ENCODE measurements around the gene SPATA21. TPM values are rescaled to one million over a fixed set of nuclear protein-coding genes. Genes with fewer than 3 reads are reported as not detected.

Gene SPATA21
- total and polyA plus RNA-seq, 2 experiments from 2014 or later, result 2.6 TPM; not detected in 1

- Histone ChIP-seq H3K27me3 (ENCODE audit: insufficient read depth) (no peaks in the 10 kb centered on the region), H3K4me3 (no peak overlapping the region), H3K79me2 (replicated peaks; ENCODE audit: insufficient read depth) (no peaks in the 10 kb centered on the region), H3K27ac (ENCODE audit: low read depth) (no peak overlapping the region), H2AFZ (no peak overlapping the region), H3K4me1 (ENCODE audit: insufficient read depth) (no peaks in the 10 kb centered on the region), H3K4me2 (no peak overlapping the region), H3K9me2 (ENCODE audit: insufficient read depth) (no peaks in the 10 kb centered on the region), H4K20me1 (replicated peaks; ENCODE audit: insufficient read depth) (0 out of 2 replicates have a peak, but pooled peaks cover 4% of the 10 kb centered on the region), H3F3A (replicated peaks; ENCODE audit: low read depth) (no peaks in the 10 kb centered on the region), H3K36me3 (ENCODE audit: insufficient read depth) (peaks cover 13% of the 10 kb centered on the region; the same call in 1 of the 2 replicates)
- no peak for DNase-seq (ENCODE audit: low spot score)
- ATAC-seq, result no peak
- peaks cover 62% of the 10 kb centered on the region for H3K36me3 Mint-ChIP-seq (ENCODE audit: low read depth)
- no peaks in the 10 kb centered on the region for H3K9me3 Mint-ChIP-seq
- no peak overlapping the region for H3K27ac Mint-ChIP-seq
- H3K4me1 Mint-ChIP-seq, result no peaks in the 10 kb centered on the region
- no peaks in the 10 kb centered on the region for H3K27me3 Mint-ChIP-seq (ENCODE audit: insufficient read depth, low read depth, poor library complexity)
- H3K4me3 Mint-ChIP-seq, result no peak overlapping the region
- no peak for TF ChIP-seq ETS1 (IDR thresholded peaks at IDR 0.05)
- TF ChIP-seq STAT1 (IDR thresholded peaks at IDR 0.05; ENCODE audit: unreplicated experiment), result no peak
- TF ChIP-seq POLR2AphosphoS5 (IDR thresholded peaks at IDR 0.05; ENCODE audit: low read depth), result no peak
- no peak for TF ChIP-seq EZH2phosphoT487 (IDR thresholded peaks at IDR 0.05; ENCODE audit: unreplicated experiment)
- TF ChIP-seq ZNF114 (CRISPR knock-in tag; IDR thresholded peaks at IDR 0.05), result no peak
- TF ChIP-seq NANOG (IDR thresholded peaks at IDR 0.05; ENCODE audit: borderline replicate concordance), result no peak
- no peak for TF ChIP-seq ZNF331 (CRISPR knock-in tag; IDR thresholded peaks at IDR 0.05; ENCODE audit: low read depth)
Measured at GRCh38 chr1:16451841-16452528, 14.8 kb upstream of the SPATA21 start.

GRCh38 chr1:16450863-16451481 lies 13.7 kb upstream of the SPATA21 start:
- Histone ChIP-seq H3K79me2 (replicated peaks; ENCODE audit: insufficient read depth) (no peaks in the 10 kb centered on the region), H3K4me2 (no peak overlapping the region), H3K9me2 (ENCODE audit: insufficient read depth) (no peaks in the 10 kb centered on the region), H3K4me1 (ENCODE audit: insufficient read depth) (no peaks in the 10 kb centered on the region), H3K36me3 (ENCODE audit: insufficient read depth) (peaks cover 8% of the 10 kb centered on the region; the same call in 1 of the 2 replicates), H4K20me1 (replicated peaks; ENCODE audit: insufficient read depth) (peaks cover 7% of the 10 kb centered on the region; the same call in 1 of the 2 replicates), H3K4me3 (no peak overlapping the region), H2AFZ (no peak overlapping the region), H3K27ac (ENCODE audit: low read depth) (no peak overlapping the region), H3K27me3 (ENCODE audit: insufficient read depth) (no peaks in the 10 kb centered on the region), H3F3A (replicated peaks; ENCODE audit: low read depth) (no peaks in the 10 kb centered on the region)
- H3K4me1 Mint-ChIP-seq, result no peaks in the 10 kb centered on the region
- no peak for TF ChIP-seq ZNF462 (CRISPR knock-in tag; IDR thresholded peaks at IDR 0.05)
- no peak for TF ChIP-seq EZH2phosphoT487 (IDR thresholded peaks at IDR 0.05; ENCODE audit: unreplicated experiment)
- TF ChIP-seq ZNF114 (CRISPR knock-in tag; IDR thresholded peaks at IDR 0.05), result no peak
- TF ChIP-seq NANOG (IDR thresholded peaks at IDR 0.05; ENCODE audit: borderline replicate concordance), result no peak
- TF ChIP-seq CREB1 (CRISPR knock-in tag; IDR thresholded peaks at IDR 0.05; ENCODE audit: low read depth), result no peak
- TF ChIP-seq JUNB (IDR thresholded peaks at IDR 0.05; ENCODE audit: unreplicated experiment), result no peak
- H3K4me3 Mint-ChIP-seq, result no peak overlapping the region
- H3K9me3 Mint-ChIP-seq, result no peaks in the 10 kb centered on the region
- no peaks in the 10 kb centered on the region for H3K27me3 Mint-ChIP-seq (ENCODE audit: insufficient read depth, low read depth, poor library complexity)
- no peak overlapping the region for H3K27ac Mint-ChIP-seq
- DNase-seq (ENCODE audit: low spot score) (no peak), ATAC-seq (no peak)
- peaks cover 54% of the 10 kb centered on the region for H3K36me3 Mint-ChIP-seq (ENCODE audit: low read depth)
